ENCODE results near the gene POF1B. TPM values are rescaled to one million over a fixed set of nuclear protein-coding genes. Genes with fewer than 3 reads are reported as not detected.
A peak's percentile ranks its signal among the peaks of the same experiment; 100 is the strongest.

POF1B gene
- total and polyA plus RNA-seq, 2 of the 4 experiments (the other 2 are of a cell fraction): not detected

DNA sequence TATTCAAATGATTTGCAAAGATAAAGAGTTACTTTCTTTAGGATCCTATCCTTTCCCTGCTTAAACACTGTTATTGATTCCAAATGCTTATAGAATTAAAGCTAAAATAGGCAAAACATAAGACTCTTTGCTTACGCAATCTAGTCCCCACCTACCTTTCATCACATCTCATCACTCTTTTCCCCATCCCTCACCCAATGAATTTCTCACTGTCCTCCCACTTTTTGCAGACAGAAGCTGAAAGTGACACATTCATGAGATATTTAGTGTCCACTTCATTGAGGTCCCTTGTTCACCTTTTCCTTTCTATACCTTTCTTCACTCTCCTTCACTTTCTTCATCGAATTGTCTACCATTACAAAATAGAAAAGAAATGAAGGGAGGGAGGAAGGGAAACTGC is 136.3 kb downstream of the POF1B start:
- no peaks in the 10 kb centered on the region for H3K4me1 ChIP-seq (ENCODE audit: control insufficient read depth, insufficient read depth, low read length)
- no peak overlapping the region for H3K14ac ChIP-seq (replicated peaks; ENCODE audit: low read depth, low read length)
- no peak overlapping the region for H3K18ac ChIP-seq (ENCODE audit: low read depth, low read length)
- in situ Hi-C loops (cut with MboI; ENCODE audit: low sequenced_read_pairs): no loop called here
- peaks cover 0 to 3% of the 10 kb centered on the region in 2 experiments; a peak in 1 of 4 replicates for H3K79me1 ChIP-seq (ENCODE audit: low read depth in 1 of 2, low read length in 2 of 2)
- H4K8ac ChIP-seq (ENCODE audit: low read depth in 2 of 2, low read length in 2 of 2): no peak overlapping the region
- H3K9ac ChIP-seq (ENCODE audit: low read depth, low read length): no peak overlapping the region
- no peak overlapping the region for H2BK20ac ChIP-seq (ENCODE audit: low read depth, low read length)
- WGBS, 2 experiments (ENCODE audit: extremely low coverage in 2 of 2, insufficient read length in 1 of 2): 40% methylated on average over 1 of the region's 2 CpGs; no CpG with 5 or more reads in 1 of the 2 experiments
- no peak overlapping the region for H2AK5ac ChIP-seq (ENCODE audit: low read depth, low read length)
- no TSS peak for BruUV-seq (replicated peaks)
- no peak overlapping the region for H4K5ac ChIP-seq (ENCODE audit: low read depth, low read length)
- no peak overlapping the region for H3K4ac ChIP-seq (ENCODE audit: low read depth, low read length)
- TF ChIP-seq CHD1 (IDR thresholded peaks at IDR 0.05; ENCODE audit: low read depth, low read length) (no peak), CEBPB (IDR thresholded peaks at IDR 0.05; ENCODE audit: low read depth, low read length) (peak; percentile 56)
- no peak overlapping the region for H2BK5ac ChIP-seq (ENCODE audit: low read depth, low read length, poor library complexity, severe bottlenecking)
- H2AK9ac ChIP-seq (replicated peaks; ENCODE audit: low read depth, low read length, poor library complexity): no peak overlapping the region
- no peaks in the 10 kb centered on the region for H3K9me1 ChIP-seq (ENCODE audit: insufficient read depth, low read length)
- H2BK120ac ChIP-seq (ENCODE audit: low read depth, low read length): no peak overlapping the region
- ATAC-seq (ENCODE audit: low read depth) (no peak), DNase-seq (no peak)
- CTCF ChIA-PET: no interaction called here
- H2AFZ ChIP-seq (replicated peaks; ENCODE audit: low read length, poor library complexity): no peak overlapping the region
- no peak overlapping the region for H3K27ac ChIP-seq (ENCODE audit: insufficient read depth, low read length)
- no peak overlapping the region for H2BK15ac ChIP-seq (ENCODE audit: low read depth, low read length)
- POLR2A ChIA-PET (ENCODE audit: unreplicated experiment): no interaction called here
- H3K4me2 ChIP-seq (ENCODE audit: low read depth, low read length): peak overlapping the region; percentile 36; the same call in 1 of the 2 replicates
- dilution Hi-C loops (cut with HindIII; ENCODE audit: low sequenced_read_pairs, unreplicated experiment): no loop called here
- no peaks in the 10 kb centered on the region for H3K9me3 ChIP-seq (ENCODE audit: control insufficient read depth, insufficient read depth, low read length)
- intact Hi-C loops (cut with micrococcal nuclease): no loop called here
- peak overlapping the region; percentile 90 for H3K4me3 ChIP-seq (ENCODE audit: insufficient read depth, low read depth, low read length)
- H3K23ac ChIP-seq (ENCODE audit: low read depth, low read length): no peak overlapping the region
- no peaks in the 10 kb centered on the region for H3K27me3 ChIP-seq (ENCODE audit: control insufficient read depth, insufficient read depth, low read length)
- no peak overlapping the region for H3K56ac ChIP-seq (ENCODE audit: extremely low read depth, insufficient read depth, low read length)
- no peaks in the 10 kb centered on the region for H4K20me1 ChIP-seq (ENCODE audit: insufficient read depth, low read length)
- H4K91ac ChIP-seq (ENCODE audit: insufficient read depth, low read depth, low read length): no peak overlapping the region
- no peaks in the 10 kb centered on the region for H3K36me3 ChIP-seq (ENCODE audit: control insufficient read depth, insufficient read depth, low read length)

Other genes with a start within 250 kb of the POF1B start
- gene SATL1, start 135.9 kb downstream of the POF1B start, total RNA-seq (2012; rRNA removed): not detected in 2 replicates
- gene SATL1, start 135.9 kb downstream of the POF1B start, polyA plus RNA-seq (2012; rRNA removed): not detected in 2 replicates
- 2.3 and 3.9 TPM in 2 replicates for gene ZNF711, start 135.7 kb downstream of the POF1B start, total RNA-seq (2012; rRNA removed)
- gene ZNF711, start 135.7 kb downstream of the POF1B start, polyA plus RNA-seq (2012; rRNA removed): 2.0 and 2.9 TPM in 2 replicates